ENCODE measurements around the gene POLQ.
"Not testable (repeated sequence)": the region's sequence is repeated elsewhere in the genome, so short reads cannot be mapped to it uniquely, and the experiment has no call there.

Gene POLQ

DNA sequence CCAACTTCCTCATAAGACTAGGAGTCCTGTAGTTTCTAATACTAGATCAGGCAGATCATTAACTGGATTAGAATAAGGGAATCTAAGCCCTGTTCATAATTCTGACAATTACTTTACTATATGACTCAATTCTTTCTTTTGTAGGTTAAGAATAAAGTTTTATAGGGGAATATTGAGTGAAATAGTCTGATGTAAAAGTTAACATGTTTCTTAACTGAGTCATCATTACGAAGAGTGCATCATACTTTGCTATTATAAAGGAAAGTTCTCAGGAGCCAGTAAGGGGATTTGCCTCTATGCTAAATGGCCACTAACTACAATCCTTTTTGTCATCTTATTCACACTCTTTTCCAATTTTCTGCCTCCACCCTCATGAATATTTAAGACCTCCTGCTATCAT is 63.1 kb downstream of the POLQ start:
- no peaks in the 10 kb centered on the region for H3K9me3 ChIP-seq (ENCODE audit: control insufficient read depth in 5 of 5, low read length in 5 of 5)
- no peaks in the 10 kb centered on the region for H3K27me3 ChIP-seq (ENCODE audit: control insufficient read depth in 5 of 5, insufficient read depth in 4 of 5, low read length in 5 of 5)
- no peaks in the 10 kb centered on the region for H3K4me1 ChIP-seq (ENCODE audit: control insufficient read depth in 5 of 5, insufficient read depth in 5 of 5, low read length in 5 of 5)
- H3K4me3 ChIP-seq (ENCODE audit: low read depth in 1 of 5, low read length in 5 of 5), result no peak overlapping the region
- no peak overlapping the region for H3K27ac ChIP-seq (ENCODE audit: low read depth, low read length)
- no peak overlapping the region for H3K9ac ChIP-seq (ENCODE audit: low read length in 5 of 5)
- H3K36me3 ChIP-seq (ENCODE audit: control insufficient read depth in 5 of 5, insufficient read depth in 5 of 5, low read length in 5 of 5), result no peaks in the 10 kb centered on the region

GRCh38 chr3:121481106-121481880 is 64.5 kb downstream of the POLQ start:
- no peaks in the 10 kb centered on the region for H3K36me3 ChIP-seq (ENCODE audit: control insufficient read depth in 5 of 5, insufficient read depth in 5 of 5, low read length in 5 of 5)
- H3K4me1 ChIP-seq (ENCODE audit: control insufficient read depth in 5 of 5, insufficient read depth in 5 of 5, low read length in 5 of 5), result no peaks in the 10 kb centered on the region
- no peaks in the 10 kb centered on the region for H3K27me3 ChIP-seq (ENCODE audit: control insufficient read depth in 5 of 5, insufficient read depth in 4 of 5, low read length in 5 of 5)
- no peak overlapping the region for H3K4me3 ChIP-seq (ENCODE audit: low read depth in 1 of 5, low read length in 5 of 5)
- H3K27ac ChIP-seq (ENCODE audit: low read depth, low read length), result no peak overlapping the region
- H3K9ac ChIP-seq (ENCODE audit: low read length in 5 of 5), result no peak overlapping the region
- H3K9me3 ChIP-seq (ENCODE audit: control insufficient read depth in 5 of 5, low read length in 5 of 5), result no peaks in the 10 kb centered on the region

DNA sequence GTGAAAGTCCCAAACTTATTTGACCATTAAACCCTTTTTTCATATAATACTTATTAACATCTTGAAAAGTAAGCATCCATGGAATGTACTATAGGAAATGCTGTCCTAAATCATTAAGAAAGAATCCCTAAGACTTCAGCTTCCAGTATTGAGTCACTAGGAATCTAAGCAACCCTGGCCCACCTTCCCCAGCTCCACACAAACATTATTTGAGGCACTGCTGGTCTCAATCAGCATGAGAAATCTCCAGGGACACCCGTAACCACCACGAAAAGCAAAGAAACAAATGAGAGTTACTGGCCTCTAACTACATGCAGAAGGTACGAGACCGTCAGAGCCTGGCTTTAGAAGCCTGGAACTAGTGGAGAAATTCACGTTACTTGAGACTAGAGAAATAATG is 68.2 kb downstream of the POLQ start:
- H3K4me1 ChIP-seq (ENCODE audit: control insufficient read depth in 5 of 5, insufficient read depth in 5 of 5, low read length in 5 of 5), result no peaks in the 10 kb centered on the region
- H3K9me3 ChIP-seq (ENCODE audit: control insufficient read depth in 5 of 5, low read length in 5 of 5), result no peaks in the 10 kb centered on the region
- no peak overlapping the region for H3K27ac ChIP-seq (ENCODE audit: low read depth, low read length)
- no peaks in the 10 kb centered on the region for H3K36me3 ChIP-seq (ENCODE audit: control insufficient read depth in 5 of 5, insufficient read depth in 5 of 5, low read length in 5 of 5)
- H3K9ac ChIP-seq (ENCODE audit: low read length in 5 of 5), result no peak overlapping the region
- no peak overlapping the region for H3K4me3 ChIP-seq (ENCODE audit: low read depth in 1 of 5, low read length in 5 of 5)
- no peaks in the 10 kb centered on the region for H3K27me3 ChIP-seq (ENCODE audit: control insufficient read depth in 5 of 5, insufficient read depth in 4 of 5, low read length in 5 of 5)

GRCh38 chr3:121473001-121473400 is 72.8 kb downstream of the POLQ start:
- no peak overlapping the region for H3K27ac ChIP-seq (ENCODE audit: low read depth, low read length)
- H3K9ac ChIP-seq (ENCODE audit: low read length in 5 of 5), result no peak overlapping the region
- H3K4me3 ChIP-seq (ENCODE audit: low read depth in 1 of 5, low read length in 5 of 5), result no peak overlapping the region
- no peaks in the 10 kb centered on the region for H3K4me1 ChIP-seq (ENCODE audit: control insufficient read depth in 5 of 5, insufficient read depth in 5 of 5, low read length in 5 of 5)
- H3K27me3 ChIP-seq (ENCODE audit: control insufficient read depth in 5 of 5, insufficient read depth in 4 of 5, low read length in 5 of 5), result no peaks in the 10 kb centered on the region
- no peaks in the 10 kb centered on the region for H3K9me3 ChIP-seq (ENCODE audit: control insufficient read depth in 5 of 5, low read length in 5 of 5)
- H3K36me3 ChIP-seq (ENCODE audit: control insufficient read depth in 5 of 5, insufficient read depth in 5 of 5, low read length in 5 of 5), result no peaks in the 10 kb centered on the region

DNA sequence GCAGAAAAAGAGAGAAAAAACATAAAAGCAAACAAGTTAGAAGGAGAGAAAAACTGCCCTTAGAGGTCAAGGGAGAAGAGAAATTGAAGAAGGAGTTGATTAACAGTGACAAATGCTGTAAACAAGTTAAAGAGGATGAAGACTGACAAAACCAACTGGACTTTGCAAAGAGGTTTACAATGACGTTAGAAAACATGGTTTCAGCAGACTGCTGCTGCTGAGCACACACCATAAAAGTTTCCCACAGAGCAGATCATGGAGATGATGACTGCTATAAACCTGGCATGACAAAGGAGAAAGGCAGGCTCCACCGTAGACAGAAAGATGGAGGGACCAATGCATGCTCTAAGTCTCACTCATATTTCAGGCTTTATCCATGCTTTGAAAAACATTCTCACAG is 78.7 kb downstream of the POLQ start:
- Histone ChIP-seq H3K36me3 (ENCODE audit: control insufficient read depth in 5 of 5, insufficient read depth in 5 of 5, low read length in 5 of 5) (no peaks in the 10 kb centered on the region), H3K4me3 (ENCODE audit: low read depth in 1 of 5, low read length in 5 of 5) (no peak overlapping the region), H3K4me1 (ENCODE audit: control insufficient read depth in 5 of 5, insufficient read depth in 5 of 5, low read length in 5 of 5) (no peaks in the 10 kb centered on the region)

DNA sequence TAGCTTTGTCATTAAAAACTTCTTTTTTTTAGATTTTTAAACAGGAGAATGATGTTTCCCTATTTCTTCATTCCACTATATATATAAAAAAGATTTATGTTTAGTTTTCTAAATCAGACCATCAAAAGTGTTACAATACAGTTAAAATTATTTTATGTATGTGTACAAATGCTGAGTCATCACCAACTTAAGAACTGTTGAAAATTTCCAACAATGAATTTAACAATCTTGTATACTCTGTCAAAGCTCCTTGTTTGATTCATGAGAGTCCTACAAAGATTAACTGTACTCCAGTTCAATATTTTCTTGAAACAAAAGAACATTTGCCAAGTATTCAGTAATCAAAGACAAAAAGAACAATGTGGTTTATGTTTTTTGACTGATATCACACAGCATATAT is 82.0 kb downstream of the POLQ start:
- H3K4me1 ChIP-seq (ENCODE audit: control insufficient read depth in 5 of 5, insufficient read depth in 5 of 5, low read length in 5 of 5), result no peaks in the 10 kb centered on the region
- no peaks in the 10 kb centered on the region for H3K9me3 ChIP-seq (ENCODE audit: control insufficient read depth in 5 of 5, low read length in 5 of 5)
- H3K27ac ChIP-seq (ENCODE audit: low read depth, low read length), result no peak overlapping the region
- no peak overlapping the region for H3K4me3 ChIP-seq (ENCODE audit: low read depth in 1 of 5, low read length in 5 of 5)
- H3K36me3 ChIP-seq (ENCODE audit: control insufficient read depth in 5 of 5, insufficient read depth in 5 of 5, low read length in 5 of 5), result no peaks in the 10 kb centered on the region
- H3K9ac ChIP-seq (ENCODE audit: low read length in 5 of 5), result no peak overlapping the region
- no peaks in the 10 kb centered on the region for H3K27me3 ChIP-seq (ENCODE audit: control insufficient read depth in 5 of 5, insufficient read depth in 4 of 5, low read length in 5 of 5)

More for the DNA sequence above, 78.7 kb downstream of the POLQ start:
- no peak overlapping the region for H3K9ac ChIP-seq (ENCODE audit: low read length in 5 of 5)
- no peaks in the 10 kb centered on the region for H3K27me3 ChIP-seq (ENCODE audit: control insufficient read depth in 5 of 5, insufficient read depth in 4 of 5, low read length in 5 of 5)
- no peaks in the 10 kb centered on the region for H3K9me3 ChIP-seq (ENCODE audit: control insufficient read depth in 5 of 5, low read length in 5 of 5)
- no peak overlapping the region for H3K27ac ChIP-seq (ENCODE audit: low read depth, low read length)

DNA sequence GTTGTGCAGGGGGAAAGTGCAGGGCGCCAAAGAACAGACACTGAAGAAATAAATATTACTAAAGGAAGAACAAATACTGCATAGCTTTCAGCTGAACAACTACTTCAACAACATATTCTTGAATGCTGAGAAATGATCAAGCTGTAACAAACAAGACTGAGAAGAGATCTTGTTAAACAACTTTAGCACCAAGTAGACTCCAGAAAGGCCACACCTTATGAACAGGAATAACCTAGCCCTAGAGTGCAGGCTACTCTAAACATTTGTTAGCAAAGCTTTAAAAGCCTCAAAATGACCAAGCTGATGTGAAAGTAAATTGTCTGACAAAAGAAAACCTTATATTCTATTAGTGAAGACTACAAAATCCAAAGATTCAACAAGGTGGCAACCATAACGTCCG is 83.2 kb downstream of the POLQ start:
- Histone ChIP-seq H3K27me3 (ENCODE audit: control insufficient read depth in 5 of 5, insufficient read depth in 4 of 5, low read length in 5 of 5) (no peaks in the 10 kb centered on the region), H3K27ac (ENCODE audit: low read depth, low read length) (no peak overlapping the region), H3K4me3 (ENCODE audit: low read depth in 1 of 5, low read length in 5 of 5) (no peak overlapping the region), H3K9ac (ENCODE audit: low read length in 5 of 5) (no peak overlapping the region), H3K36me3 (ENCODE audit: control insufficient read depth in 5 of 5, insufficient read depth in 5 of 5, low read length in 5 of 5) (no peaks in the 10 kb centered on the region), H3K9me3 (ENCODE audit: control insufficient read depth in 5 of 5, low read length in 5 of 5) (no peaks in the 10 kb centered on the region), H3K4me1 (ENCODE audit: control insufficient read depth in 5 of 5, insufficient read depth in 5 of 5, low read length in 5 of 5) (no peaks in the 10 kb centered on the region)

- H3K27me3 ChIP-seq (ENCODE audit: control insufficient read depth in 5 of 5, insufficient read depth in 4 of 5, low read length in 5 of 5); H3K9me3 ChIP-seq (ENCODE audit: control insufficient read depth in 5 of 5, low read length in 5 of 5); H3K9ac ChIP-seq (ENCODE audit: low read length in 5 of 5); H3K27ac ChIP-seq (ENCODE audit: low read depth, low read length); H3K4me3 ChIP-seq (ENCODE audit: low read depth in 1 of 5, low read length in 5 of 5); H3K4me1 ChIP-seq (ENCODE audit: control insufficient read depth in 5 of 5, insufficient read depth in 5 of 5, low read length in 5 of 5); H3K36me3 ChIP-seq (ENCODE audit: control insufficient read depth in 5 of 5, insufficient read depth in 5 of 5, low read length in 5 of 5): not testable (repeated sequence)
Measured at GRCh38 chr3:121451752-121452151, 94.0 kb downstream of the POLQ start.

- no peak overlapping the region for H3K9ac ChIP-seq (ENCODE audit: low read length in 5 of 5)
- no peak overlapping the region for H3K4me3 ChIP-seq (ENCODE audit: low read depth in 1 of 5, low read length in 5 of 5)
- H3K27ac ChIP-seq (ENCODE audit: low read depth, low read length), result no peak overlapping the region
Measured at GRCh38 chr3:121443456-121443855, 102.3 kb downstream of the POLQ start.

DNA sequence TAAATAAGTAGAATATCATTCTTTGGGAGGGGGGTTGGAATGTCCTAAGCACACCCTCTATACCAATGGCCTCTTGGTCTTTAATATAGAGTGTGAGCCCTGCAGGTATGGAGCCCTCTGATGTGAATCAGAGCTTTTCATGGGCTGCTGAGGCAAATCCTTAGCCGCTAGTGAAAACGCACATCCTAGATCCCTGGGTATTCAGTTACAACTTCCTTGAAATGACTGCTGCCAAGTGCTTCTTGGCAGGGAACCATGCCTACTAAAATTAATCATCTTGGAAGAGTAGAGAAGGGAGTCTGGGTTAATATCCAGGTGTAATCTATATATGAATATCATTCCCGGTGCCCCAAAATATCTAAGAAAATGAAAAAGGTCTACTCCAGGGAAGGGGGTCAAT is 109.1 kb downstream of the POLQ start:
- H3K4me1 ChIP-seq (ENCODE audit: control insufficient read depth in 5 of 5, insufficient read depth in 5 of 5, low read length in 5 of 5), result peaks cover 0 to 7% (median 4%) of the 10 kb centered on the region in 5 donors
- H3K4me3 ChIP-seq (ENCODE audit: low read depth in 1 of 5, low read length in 5 of 5), result no peak overlapping the region
- no peaks in the 10 kb centered on the region for H3K27me3 ChIP-seq (ENCODE audit: control insufficient read depth in 5 of 5, insufficient read depth in 4 of 5, low read length in 5 of 5)
- no peak overlapping the region for H3K9ac ChIP-seq (ENCODE audit: low read length in 5 of 5)
- H3K27ac ChIP-seq (ENCODE audit: low read depth, low read length), result no peak overlapping the region
- no peaks in the 10 kb centered on the region for H3K9me3 ChIP-seq (ENCODE audit: control insufficient read depth in 5 of 5, low read length in 5 of 5)
- H3K36me3 ChIP-seq (ENCODE audit: control insufficient read depth in 5 of 5, insufficient read depth in 5 of 5, low read length in 5 of 5), result no peaks in the 10 kb centered on the region

More at GRCh38 chr3:121443456-121443855, 102.3 kb downstream of the POLQ start:
- no peaks in the 10 kb centered on the region for H3K36me3 ChIP-seq (ENCODE audit: control insufficient read depth in 5 of 5, insufficient read depth in 5 of 5, low read length in 5 of 5)
- H3K4me1 ChIP-seq (ENCODE audit: control insufficient read depth in 5 of 5, insufficient read depth in 5 of 5, low read length in 5 of 5), result no peaks in the 10 kb centered on the region
- no peaks in the 10 kb centered on the region for H3K27me3 ChIP-seq (ENCODE audit: control insufficient read depth in 5 of 5, insufficient read depth in 4 of 5, low read length in 5 of 5)
- no peaks in the 10 kb centered on the region for H3K9me3 ChIP-seq (ENCODE audit: control insufficient read depth in 5 of 5, low read length in 5 of 5)
